ENCODE results near the gene IPPK.

IPPK gene

DNA sequence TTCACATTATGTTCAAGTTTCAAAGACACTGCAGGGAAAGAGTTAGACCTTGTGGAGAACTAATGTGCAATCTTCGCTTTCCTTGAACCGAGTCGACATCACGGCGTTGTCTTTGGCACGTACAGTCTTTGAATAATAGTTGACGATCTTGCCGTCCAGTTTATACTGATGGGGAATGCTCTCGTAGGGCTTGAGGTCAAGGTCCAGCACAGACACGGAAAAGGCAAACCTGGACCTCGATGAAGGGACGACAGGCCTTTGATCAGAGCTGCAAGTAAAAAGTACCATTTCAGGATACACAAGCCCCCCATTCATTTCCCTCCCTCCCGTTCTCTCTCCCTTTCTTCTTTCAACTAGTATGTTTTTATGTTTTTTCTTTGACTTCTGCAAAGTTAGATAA, 54.1 kb downstream of the IPPK start:
- no peak for DNase-seq (ENCODE audit: low read depth in 2 of 2)

DNA sequence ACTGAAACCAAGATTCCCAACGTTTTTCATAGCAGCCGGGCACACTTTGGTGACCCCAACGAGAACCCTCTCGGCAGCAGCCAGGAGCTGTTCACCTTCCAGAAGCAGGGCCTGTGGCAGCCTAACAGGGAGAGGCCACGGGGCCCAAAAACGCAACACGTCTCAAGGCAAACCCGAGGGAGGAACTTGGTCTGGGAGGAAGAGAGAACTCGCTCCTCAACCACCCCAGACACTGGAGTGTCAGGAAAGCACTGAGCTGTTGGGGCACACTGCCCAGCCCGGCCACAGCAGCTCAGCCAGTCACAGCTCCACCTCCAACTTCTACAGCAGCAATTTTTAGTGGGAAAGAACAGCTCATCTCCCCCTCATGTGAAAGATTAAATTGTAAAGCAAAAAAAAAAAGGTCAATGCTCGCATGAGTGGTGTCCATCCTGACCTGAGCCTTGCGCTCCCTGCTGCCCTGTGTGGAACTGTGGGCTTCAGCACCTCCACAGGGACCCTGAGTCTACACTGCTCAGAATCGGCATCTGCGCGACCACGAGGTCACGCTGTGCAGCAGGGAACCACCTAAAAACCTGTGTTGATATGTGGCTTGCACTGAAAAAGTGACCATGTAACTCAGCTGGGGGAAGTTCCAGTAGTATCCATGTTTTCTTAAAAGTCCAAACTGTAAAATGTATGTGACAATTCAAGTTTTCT, 55.0 kb downstream of the IPPK start:
- no peak for DNase-seq (ENCODE audit: low read depth in 2 of 2)

DNA sequence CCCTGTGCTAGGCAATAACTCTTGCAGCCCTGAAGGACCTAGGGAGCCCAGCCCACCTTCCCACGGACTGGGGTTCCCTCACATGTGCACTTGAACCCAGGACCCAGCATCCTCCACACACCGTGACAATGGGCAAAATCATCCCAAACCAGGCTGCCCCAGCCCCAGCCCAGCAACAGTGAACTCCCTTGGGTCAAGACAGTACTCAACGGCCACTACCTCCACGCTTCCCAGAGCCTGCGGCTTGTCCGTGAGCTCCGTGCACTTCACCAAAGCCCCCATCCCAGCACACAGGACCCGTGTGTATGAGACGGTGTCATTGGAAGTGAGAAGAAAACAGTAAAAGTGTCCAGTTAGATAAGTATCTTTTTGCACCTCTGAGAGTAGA, 55.8 kb downstream of the IPPK start:
- no peak for DNase-seq (ENCODE audit: low read depth in 2 of 2)

DNA sequence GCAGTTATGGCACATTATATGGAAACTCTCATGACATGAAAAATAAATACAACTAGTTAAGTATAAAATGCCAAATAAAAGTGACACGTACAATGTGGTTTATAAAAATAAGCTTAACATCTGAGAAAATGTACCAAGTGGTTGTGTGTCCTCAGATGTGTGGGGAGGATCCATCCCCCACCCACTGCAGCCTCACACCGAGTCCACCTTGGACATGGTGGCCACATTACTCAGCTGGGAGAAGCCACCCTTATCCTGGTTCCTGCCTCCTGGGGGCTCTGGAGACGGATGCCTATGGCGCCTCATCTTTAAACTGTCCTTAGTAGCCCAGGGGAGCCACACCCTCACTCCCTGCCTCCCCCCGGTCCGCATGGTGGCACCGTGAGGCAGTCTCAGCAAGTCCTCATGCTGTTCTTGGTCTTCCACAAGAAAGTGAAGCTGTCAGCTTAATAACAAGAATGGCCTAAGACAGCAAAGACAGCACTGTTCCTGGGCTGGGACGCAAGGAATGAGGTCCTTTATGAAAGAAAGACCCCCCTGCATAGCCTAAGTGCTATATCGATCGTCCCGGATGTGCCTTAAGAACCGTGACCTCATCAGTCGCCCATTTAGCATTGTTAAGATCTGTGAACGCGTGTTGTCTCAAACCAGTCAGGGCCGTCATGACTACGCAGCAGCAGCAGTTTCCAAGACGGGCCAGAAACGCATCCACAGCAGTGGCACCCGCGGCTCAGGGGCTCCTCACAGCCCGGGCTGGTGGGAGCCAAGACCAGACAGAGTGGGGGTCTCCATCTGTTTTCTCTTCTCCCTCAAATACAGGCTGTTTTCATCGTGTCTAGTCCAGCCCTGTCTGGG, 56.4 kb downstream of the IPPK start:
- no peak for DNase-seq (ENCODE audit: low read depth in 2 of 2)

DNA sequence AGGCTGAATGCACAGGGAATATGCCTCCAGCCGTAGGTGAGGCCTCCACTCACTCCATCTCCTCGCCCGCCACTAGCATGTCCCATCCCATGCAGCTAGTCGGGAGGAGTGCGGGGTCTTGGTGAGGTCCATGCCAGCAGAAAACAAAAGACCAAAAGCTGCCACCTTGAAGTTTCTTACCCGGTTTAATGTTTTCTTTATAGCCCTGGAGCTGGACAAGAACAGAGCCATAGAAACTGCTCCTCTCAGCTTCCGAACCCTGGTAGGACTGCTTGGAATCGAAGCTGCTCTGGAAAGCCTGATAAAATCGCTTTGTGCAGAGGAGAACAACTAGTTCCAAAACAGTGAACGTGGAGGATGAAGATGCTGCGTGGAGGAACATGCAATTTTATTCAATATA, 57.1 kb downstream of the IPPK start:
- DNase-seq (ENCODE audit: low read depth in 2 of 2): no peak

DNA sequence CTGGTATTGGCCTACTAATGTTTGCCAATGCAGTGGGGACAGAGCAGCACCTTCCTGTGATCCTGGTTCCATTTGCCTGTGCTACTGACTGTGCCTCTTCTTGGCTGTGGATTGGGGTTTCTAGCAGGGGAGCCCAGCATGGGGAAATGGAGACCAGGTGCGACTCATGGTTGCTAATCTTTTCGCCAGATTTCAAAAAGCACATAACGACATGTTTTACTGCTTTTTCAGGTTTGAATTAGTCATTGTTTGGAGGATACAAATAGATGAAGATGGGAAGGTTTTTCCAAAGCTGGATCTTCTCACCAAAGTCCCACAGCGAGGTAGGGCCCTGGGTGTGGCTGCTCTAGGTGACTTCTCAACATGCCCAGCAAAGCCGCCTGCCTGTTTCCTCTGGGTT, 57.6 kb downstream of the IPPK start:
- DNase-seq (ENCODE audit: low read depth in 2 of 2): no peak

DNA sequence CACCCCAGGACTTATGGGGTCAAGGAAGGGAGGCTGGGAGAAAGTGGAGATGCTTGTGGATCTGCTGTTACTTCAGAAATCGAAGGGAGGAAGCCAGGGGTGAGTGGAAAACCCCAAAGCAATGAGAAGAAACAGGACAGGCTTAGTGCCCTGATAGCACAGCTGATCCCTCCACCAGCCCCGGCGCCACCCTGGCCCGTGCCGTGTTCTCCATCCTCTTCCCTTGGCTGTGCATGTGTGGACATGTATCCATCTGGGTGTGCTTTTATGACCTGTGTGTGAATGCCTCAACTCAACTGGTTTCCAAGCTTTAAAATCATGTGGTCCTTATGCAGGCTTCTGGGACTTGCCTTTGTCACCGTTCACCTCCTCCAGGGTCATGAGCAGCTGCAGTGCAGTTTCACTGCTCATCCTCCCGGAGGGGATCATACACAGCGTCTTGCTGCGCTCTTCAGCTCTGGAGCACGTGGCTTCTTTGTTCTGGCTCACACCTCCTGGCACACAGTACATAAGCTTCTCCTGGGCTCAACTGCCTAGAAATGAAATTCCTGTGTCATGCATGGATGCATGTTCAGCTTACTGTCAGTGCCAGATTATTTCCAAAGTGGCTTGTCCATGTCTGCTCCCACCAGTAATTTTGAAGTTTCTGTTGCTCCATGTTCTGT, 58.2 kb downstream of the IPPK start:
- no peak for DNase-seq (ENCODE audit: low read depth in 2 of 2)

DNA sequence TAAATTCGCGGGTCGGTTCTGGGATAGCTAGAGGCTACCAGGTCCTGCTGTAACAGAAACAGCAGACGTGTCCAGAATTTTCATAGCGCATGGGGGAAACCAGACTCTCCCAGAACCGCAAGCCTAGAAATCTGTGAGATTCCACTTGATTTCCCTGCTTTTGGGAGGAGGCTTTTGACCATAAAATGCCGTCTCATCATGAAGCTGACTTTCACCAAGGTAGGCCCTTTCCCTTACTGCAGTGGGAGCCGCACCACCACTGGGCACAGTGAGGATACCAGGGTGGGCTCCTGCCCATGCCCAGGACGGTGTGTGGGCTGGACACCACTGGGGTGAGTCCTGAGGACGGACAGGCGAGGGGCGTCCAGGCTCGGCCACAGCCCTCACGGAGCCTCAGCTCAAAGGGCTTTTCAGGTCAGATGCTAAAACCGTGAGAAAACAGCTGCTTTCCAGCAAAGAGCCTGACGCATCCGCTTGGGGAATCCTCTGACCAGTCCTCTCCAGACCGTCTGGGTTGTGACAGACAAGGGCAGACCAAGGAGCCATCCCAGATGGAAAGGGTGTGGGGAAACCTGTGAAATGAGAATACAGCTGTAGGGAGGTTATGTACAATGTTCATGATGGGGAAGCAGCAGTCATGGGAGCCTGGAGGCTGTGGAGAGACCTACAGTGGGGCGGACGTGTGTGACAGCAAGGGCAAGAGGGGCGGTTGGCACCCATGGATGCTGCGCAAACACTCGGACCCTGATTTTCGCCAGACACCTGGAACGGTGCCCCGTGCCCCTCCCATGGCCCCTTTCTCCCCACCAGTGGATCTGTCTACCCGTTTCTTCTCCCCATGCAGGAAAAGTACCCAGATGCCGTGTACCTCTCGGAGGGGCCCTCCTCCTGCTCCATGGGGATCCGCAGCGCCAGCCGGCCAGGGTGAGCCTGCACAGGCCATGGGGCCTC, 59.2 kb downstream of the IPPK start:
- DNase-seq (ENCODE audit: low read depth in 2 of 2): no peak

DNA sequence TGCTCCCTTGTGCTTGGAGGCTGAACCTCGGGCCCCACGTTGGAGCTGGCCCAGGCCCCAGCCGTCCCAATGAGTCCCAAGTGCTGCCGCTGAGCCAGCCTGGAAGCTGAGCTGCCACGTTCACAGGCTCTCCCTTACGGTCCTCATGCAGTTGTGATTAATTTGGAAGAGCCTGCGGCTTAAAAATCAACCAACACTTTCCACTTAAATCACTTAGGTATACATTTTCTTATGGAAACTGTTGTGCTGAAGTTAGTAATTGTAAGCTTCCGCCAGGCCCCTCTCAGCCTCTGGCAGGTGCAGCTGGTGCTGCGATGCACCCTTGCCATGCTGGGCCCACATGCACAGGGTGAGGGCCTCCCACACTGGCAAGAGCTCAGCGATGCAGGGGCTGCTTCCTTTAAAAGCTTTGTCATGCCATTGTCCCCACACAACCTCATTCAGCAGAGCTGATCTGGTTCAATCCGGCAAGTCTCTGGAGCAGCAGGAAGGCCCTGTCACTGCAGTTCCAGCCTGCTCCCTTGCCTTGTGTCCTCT, 61.0 kb downstream of the IPPK start:
- no peak for DNase-seq (ENCODE audit: low read depth in 2 of 2)

DNA sequence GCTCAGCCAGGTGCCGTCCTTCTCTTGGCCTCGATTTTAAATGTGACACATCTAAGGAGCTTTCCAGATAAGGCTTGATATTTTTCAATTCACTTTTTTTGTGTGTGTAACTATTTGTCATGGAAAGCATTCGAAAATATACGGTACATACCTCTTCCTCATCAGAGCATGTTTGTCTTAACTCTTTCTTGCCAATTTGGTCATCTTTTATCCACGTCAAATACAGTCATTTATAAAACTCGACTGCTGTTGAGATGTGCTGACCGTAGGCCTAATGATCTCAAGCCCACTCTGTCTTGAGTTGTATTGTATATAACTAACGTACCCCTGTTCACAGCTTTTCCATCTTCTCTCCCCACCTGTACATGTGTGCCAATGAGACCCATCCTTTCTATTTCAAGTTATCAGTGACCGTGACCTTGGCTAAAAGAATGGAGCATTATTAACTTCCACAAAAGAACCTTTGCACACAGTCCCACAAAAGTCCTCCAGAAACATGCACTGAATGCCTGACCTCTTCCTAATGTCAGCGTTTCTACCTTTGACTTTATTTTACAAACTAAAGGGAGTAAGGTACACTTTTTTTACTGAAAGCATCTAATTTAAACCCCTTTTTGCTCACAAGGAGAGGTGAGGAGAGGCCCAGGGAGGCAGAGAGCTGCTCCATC, 61.6 kb downstream of the IPPK start:
- DNase-seq (ENCODE audit: low read depth in 2 of 2): no peak

DNA sequence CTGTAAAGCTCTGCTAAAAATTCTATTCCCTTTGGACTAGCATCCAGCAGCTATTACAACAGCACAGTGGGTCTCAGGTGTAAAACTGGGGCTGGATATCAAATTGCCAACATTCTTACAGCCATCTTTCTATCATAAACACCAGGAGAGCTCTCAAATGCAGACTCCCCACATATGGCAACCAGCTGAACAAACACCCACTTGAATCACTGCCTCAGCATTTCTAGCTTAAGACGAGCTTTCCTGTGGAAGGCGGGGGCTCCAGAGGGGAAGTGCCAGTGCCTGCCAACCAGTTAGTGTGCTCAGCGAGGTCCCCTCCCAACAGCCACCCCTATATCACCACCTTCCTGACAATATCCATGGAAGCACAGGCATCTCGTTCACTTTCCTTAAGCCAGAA, 62.2 kb downstream of the IPPK start:
- no peak for DNase-seq (ENCODE audit: low read depth in 2 of 2)

DNA sequence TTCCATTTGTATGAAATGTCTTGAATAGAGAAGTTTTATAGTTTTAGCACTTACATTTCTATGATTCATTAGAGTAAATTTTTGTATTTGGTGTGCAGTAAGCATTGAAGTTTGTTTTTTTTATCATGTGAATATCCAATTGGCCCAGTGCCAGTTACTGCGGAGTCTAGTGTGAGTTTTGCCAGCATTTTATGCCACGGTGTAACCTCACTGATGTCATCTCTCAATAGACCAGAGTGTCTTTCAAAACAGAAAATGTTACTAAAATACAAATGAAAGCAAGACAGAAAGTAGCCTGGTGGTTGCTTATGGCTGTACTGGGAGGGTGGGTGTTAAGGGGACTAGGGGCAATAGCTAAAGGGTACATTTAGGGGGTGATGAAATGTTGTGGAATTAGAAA, 62.8 kb downstream of the IPPK start:
- DNase-seq (ENCODE audit: low read depth in 2 of 2): no peak

DNA sequence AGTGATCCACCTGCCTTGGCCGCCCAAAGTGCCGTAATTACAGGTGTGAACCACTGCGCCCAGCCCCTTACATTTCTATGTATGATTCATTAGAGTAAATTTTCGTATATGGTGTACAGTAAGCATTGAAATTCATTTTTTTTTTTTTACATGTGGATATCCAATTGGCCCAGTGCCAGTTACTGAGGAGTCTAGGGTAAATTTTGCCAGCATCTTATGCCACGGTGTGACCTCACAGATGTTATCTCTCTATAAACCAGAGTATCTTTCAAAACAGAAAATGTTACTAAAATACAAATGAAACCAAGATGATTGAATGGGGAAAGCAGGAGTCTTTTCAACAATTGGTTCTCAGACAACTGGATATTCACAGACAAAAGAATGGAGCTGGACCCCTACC, 64.7 kb downstream of the IPPK start:
- DNase-seq (ENCODE audit: low read depth in 2 of 2): no peak

DNA sequence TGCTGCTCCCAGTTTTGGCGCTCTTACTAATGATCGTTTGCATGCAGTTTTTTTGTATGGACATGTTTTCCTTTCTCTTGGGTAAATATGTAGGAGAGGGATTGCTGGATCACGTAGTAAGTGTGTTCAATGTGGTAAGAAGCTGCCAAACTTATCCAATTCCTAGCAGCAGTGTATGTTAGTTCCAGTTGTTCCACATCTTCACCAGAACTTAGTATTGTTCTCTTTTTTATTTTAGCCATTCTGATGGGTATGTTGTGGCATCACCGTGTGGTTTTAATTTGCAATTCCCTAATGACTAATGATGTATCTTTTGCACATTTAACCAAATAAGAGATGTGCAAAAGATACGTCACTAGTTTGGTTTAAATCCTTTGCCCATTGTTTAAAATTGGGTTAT, 65.9 kb downstream of the IPPK start:
- no peak for DNase-seq (ENCODE audit: low read depth in 2 of 2)

DNA sequence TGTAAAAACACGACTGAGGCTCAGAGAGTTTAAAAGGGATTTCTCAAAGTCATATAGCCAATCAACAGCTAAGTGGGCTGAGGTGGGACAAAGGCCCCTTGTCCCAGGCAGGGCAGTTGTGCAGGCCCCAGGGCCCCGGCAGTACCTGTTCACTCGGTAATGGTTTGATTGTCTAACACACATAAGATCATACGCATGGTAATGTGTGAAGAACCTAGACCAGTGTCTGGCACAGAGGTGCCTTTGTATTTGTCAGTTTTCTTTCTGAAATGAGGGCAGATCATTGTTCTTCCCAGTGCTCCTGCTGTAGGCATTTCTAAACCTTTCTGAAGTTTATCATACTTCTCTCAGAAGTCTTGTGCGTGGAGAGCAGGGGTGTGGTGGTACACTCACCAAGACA, 66.8 kb downstream of the IPPK start:
- no peak for DNase-seq (ENCODE audit: low read depth in 2 of 2)

DNA sequence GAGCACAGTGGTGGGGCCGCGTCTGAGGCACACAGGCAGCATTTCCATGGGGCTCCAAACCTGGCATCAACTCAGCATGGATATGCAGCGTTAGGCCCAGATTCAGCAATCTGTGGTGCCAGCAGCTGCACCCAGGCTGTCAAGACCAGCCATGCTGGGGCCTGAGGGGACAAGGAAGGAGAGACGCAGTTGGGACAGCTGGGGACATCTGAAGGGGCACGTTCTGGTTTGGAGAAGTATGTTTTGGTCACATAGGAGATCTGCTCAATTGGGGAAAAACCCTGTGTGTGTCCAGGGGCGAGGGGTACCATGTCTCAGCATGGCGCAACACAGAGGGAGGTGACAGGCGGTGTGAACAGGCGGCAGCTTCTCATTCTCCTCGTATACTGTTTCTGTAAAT, 67.5 kb downstream of the IPPK start:
- DNase-seq (ENCODE audit: low read depth in 2 of 2): no peak

DNA sequence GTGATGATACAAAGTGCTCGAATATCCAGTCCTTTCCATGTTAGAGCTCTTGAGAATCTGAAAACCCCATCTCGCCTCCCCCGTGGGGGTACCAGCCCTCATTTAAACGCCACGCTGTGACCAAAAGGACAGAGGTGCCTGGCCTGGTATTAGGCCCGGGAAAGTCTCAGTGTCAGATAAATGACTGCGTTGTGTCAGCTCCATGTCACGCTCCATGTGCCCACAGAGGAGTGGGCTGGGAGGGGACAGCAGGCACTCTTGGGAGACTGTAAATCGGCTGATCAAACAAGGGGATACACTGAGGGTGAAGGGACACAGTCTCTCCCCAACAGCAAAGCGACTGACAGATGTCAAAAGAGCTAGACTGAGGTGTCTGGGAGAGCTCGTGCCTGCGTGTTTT, 68.5 kb downstream of the IPPK start:
- no peak for DNase-seq (ENCODE audit: low read depth in 2 of 2)

DNA sequence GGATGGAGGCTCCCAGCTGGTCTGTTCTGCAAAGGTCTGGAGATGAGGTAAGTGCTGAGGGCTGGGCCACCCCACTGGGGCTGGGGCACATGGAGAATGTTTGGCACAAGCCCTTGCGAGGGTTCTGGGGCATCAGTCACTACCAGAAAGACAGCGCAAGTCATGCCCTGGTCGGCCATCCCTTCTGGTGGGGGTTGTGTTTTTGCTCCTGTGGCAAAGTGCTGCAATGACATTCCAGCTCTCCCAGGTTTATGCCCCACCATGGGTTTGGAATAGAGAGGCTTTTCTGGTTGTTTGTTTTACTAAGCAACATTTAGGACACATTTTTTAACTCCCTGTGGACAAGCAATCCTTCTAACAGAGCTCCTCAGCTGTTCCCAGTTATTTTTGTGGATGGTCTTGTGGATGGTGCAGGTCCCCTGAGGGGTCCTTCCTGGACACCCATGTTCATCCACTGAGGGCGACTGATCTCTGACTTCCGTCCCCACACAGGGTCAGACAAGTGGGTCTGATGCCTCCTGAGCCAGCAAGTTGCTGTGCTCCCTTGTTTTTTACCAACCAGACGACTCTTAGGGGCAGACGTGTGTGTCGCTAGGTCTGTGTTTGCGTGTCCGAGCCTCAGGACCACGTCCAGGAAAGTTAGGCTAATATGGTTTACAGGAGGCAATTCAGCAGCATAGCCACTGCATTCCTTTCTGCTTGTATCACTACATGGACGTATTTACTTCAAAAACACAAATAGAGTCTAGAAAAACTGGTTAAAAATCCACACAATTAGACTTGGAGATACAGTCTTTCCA, 69.3 kb downstream of the IPPK start:
- no peak for DNase-seq (ENCODE audit: low read depth in 2 of 2)

DNA sequence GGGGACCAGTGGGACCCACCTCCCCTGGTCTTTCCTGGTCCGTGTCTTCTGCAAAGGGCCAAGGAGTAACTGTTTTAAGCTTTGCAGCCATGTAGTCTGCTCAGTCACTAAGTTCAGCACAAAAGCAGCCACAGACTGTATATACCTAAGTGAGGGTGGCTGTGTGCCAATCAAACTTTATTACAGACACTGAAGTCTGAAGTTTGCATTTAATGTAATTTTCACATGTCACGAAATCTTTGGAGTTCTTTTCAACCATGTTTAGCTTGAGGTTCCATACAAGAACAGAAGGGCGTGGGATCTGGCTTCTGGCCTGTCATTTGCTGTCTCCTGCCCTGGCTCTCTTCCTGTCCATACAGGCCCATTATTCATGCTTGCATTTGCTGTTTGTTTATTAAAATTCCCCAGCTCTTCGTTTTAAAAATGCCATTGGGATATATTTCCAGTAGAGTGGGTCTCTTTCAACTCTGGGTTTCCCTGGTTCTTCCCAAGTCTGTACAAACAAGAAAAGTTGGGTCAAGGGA, 69.9 kb downstream of the IPPK start:
- no peak for DNase-seq (ENCODE audit: low read depth in 2 of 2)

DNA sequence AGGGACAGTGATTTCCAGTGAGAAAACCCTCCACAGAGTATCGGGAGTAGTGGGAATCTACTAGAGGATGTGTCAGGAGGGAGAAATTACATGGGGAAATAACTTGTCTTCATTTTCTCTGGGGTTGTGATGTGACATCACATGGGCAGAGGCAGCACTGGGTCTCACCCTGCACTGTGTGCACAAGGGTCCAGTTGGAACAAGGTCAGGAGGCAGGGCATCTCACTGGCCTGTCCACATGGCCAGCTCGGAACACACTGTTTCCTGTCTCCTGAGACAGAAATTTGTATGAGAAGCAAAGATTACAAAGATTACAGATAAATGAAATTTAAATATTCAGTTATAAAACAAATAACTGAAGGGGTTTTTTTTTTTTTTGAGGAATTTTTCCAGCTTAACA, 71.5 kb downstream of the IPPK start:
- DNase-seq (ENCODE audit: low read depth in 2 of 2): no peak

All from stimulated activated CD8-positive, alpha-beta memory T cell treated with anti-CD3 and anti-CD28 coated beads, Interleukin-15, amount 100 ng/mL, for 4 hours (primary cell).